ENCODE results near the gene CELA2B. TPM values are rescaled to one million over a fixed set of nuclear protein-coding genes. Genes with fewer than 3 reads are reported as not detected.
"Not testable (repeated sequence)": the region's sequence is repeated elsewhere in the genome, so short reads cannot be mapped to it uniquely, and the experiment has no call there.

Gene CELA2B
- total and polyA plus RNA-seq, 4 donors: 0.45 to 0.77 (median 0.57) TPM; not detected in 1

- Histone ChIP-seq H3K9me3 (ENCODE audit: control insufficient read depth, low read length) (no peaks in the 10 kb centered on the region), H3K4me1 (ENCODE audit: control insufficient read depth in 1 of 2, insufficient read depth in 2 of 2, low read length in 2 of 2) (no peaks in the 10 kb centered on the region), H3K27me3 (ENCODE audit: control insufficient read depth in 1 of 2, insufficient read depth in 2 of 2, low read length in 1 of 2) (no peaks in the 10 kb centered on the region), H3K27ac (ENCODE audit: low read depth in 1 of 2, low read length in 2 of 2) (no peak overlapping the region), H3K4me3 (ENCODE audit: low read length in 2 of 2) (no peak overlapping the region), H3K36me3 (ENCODE audit: control insufficient read depth in 1 of 2, insufficient read depth in 2 of 2, low read length in 1 of 2) (no peaks in the 10 kb centered on the region)
- intact Hi-C loops (cut with DNase I): no loop called here
- 76 to 84% methylated on average over 9 of the region's 9 CpGs for WGBS, 2 donors
- DNase-seq (no peak), ATAC-seq (ENCODE audit: low FRiP score) (no peak)
Measured at GRCh38 chr1:15432324-15432723, 43.6 kb upstream of the CELA2B start.

GRCh38 chr1:15433471-15433870 is 42.4 kb upstream of the CELA2B start:
- Histone ChIP-seq H3K4me1 (ENCODE audit: control insufficient read depth in 1 of 2, insufficient read depth in 2 of 2, low read length in 2 of 2) (no peaks in the 10 kb centered on the region), H3K4me3 (ENCODE audit: low read length in 2 of 2) (no peak overlapping the region), H3K36me3 (ENCODE audit: control insufficient read depth in 1 of 2, insufficient read depth in 2 of 2, low read length in 1 of 2) (no peaks in the 10 kb centered on the region), H3K27ac (ENCODE audit: low read depth in 1 of 2, low read length in 2 of 2) (no peak overlapping the region), H3K9me3 (ENCODE audit: control insufficient read depth, low read length) (no peaks in the 10 kb centered on the region), H3K27me3 (ENCODE audit: control insufficient read depth in 1 of 2, insufficient read depth in 2 of 2, low read length in 1 of 2) (no peaks in the 10 kb centered on the region)
- DNase-seq: no peak
- ATAC-seq (ENCODE audit: low FRiP score): no peak
- intact Hi-C loops (cut with DNase I): no loop called here
- WGBS, 2 donors: 89% methylated on average over 9 of the region's 9 CpGs

- DNase-seq; intact Hi-C loops (cut with DNase I); H3K4me3 ChIP-seq (ENCODE audit: low read length in 2 of 2); H3K36me3 ChIP-seq (ENCODE audit: control insufficient read depth in 1 of 2, insufficient read depth in 2 of 2, low read length in 1 of 2); H3K27ac ChIP-seq (ENCODE audit: low read depth in 1 of 2, low read length in 2 of 2); H3K27me3 ChIP-seq (ENCODE audit: control insufficient read depth in 1 of 2, insufficient read depth in 2 of 2, low read length in 1 of 2); H3K9me3 ChIP-seq (ENCODE audit: control insufficient read depth, low read length); H3K4me1 ChIP-seq (ENCODE audit: control insufficient read depth in 1 of 2, insufficient read depth in 2 of 2, low read length in 2 of 2); ATAC-seq (ENCODE audit: low FRiP score): not testable (repeated sequence)
- WGBS, 2 donors: 77 to 81% methylated on average over 8 of the region's 8 CpGs
Measured at GRCh38 chr1:15434739-15435138, 41.2 kb upstream of the CELA2B start.

- H3K4me3 ChIP-seq (ENCODE audit: low read length in 2 of 2): no peak overlapping the region
- 95% methylated on average over 17 of the region's 17 CpGs for WGBS, 2 donors
Measured at GRCh38 chr1:15435239-15436077, 40.4 kb upstream of the CELA2B start.

GRCh38 chr1:15436881-15437442 is 38.9 kb upstream of the CELA2B start:
- intact Hi-C loops (cut with DNase I): no loop called here
- no peak overlapping the region for H3K27ac ChIP-seq (ENCODE audit: low read depth in 1 of 2, low read length in 2 of 2)
- DNase-seq (no peak), ATAC-seq (ENCODE audit: low FRiP score) (no peak)
- H3K4me3 ChIP-seq (ENCODE audit: low read length in 2 of 2): no peak overlapping the region
- H3K4me1 ChIP-seq (ENCODE audit: control insufficient read depth in 1 of 2, insufficient read depth in 2 of 2, low read length in 2 of 2): no peaks in the 10 kb centered on the region
- no peaks in the 10 kb centered on the region for H3K27me3 ChIP-seq (ENCODE audit: control insufficient read depth in 1 of 2, insufficient read depth in 2 of 2, low read length in 1 of 2)
- no peaks in the 10 kb centered on the region for H3K9me3 ChIP-seq (ENCODE audit: control insufficient read depth, low read length)
- WGBS, 2 donors: 94 to 98% methylated on average over 6 of the region's 6 CpGs
- H3K36me3 ChIP-seq (ENCODE audit: control insufficient read depth in 1 of 2, insufficient read depth in 2 of 2, low read length in 1 of 2): no peaks in the 10 kb centered on the region

More at GRCh38 chr1:15435239-15436077, 40.4 kb upstream of the CELA2B start:
- intact Hi-C loops (cut with DNase I): no loop called here
- Histone ChIP-seq H3K27me3 (ENCODE audit: control insufficient read depth in 1 of 2, insufficient read depth in 2 of 2, low read length in 1 of 2) (no peaks in the 10 kb centered on the region), H3K9me3 (ENCODE audit: control insufficient read depth, low read length) (no peaks in the 10 kb centered on the region), H3K4me1 (ENCODE audit: control insufficient read depth in 1 of 2, insufficient read depth in 2 of 2, low read length in 2 of 2) (no peaks in the 10 kb centered on the region), H3K36me3 (ENCODE audit: control insufficient read depth in 1 of 2, insufficient read depth in 2 of 2, low read length in 1 of 2) (no peaks in the 10 kb centered on the region), H3K27ac (ENCODE audit: low read depth in 1 of 2, low read length in 2 of 2) (no peak overlapping the region)
- ATAC-seq (ENCODE audit: low FRiP score): no peak
- no peak for DNase-seq

- Histone ChIP-seq H3K9me3 (ENCODE audit: control insufficient read depth, low read length) (no peaks in the 10 kb centered on the region), H3K4me1 (ENCODE audit: control insufficient read depth in 1 of 2, insufficient read depth in 2 of 2, low read length in 2 of 2) (no peaks in the 10 kb centered on the region), H3K27ac (ENCODE audit: low read depth in 1 of 2, low read length in 2 of 2) (no peak overlapping the region), H3K4me3 (ENCODE audit: low read length in 2 of 2) (no peak overlapping the region), H3K27me3 (ENCODE audit: control insufficient read depth in 1 of 2, insufficient read depth in 2 of 2, low read length in 1 of 2) (no peaks in the 10 kb centered on the region), H3K36me3 (ENCODE audit: control insufficient read depth in 1 of 2, insufficient read depth in 2 of 2, low read length in 1 of 2) (no peaks in the 10 kb centered on the region)
- 97% methylated on average over 14 of the region's 14 CpGs for WGBS, 2 donors
- ATAC-seq (ENCODE audit: low FRiP score) (no peak), DNase-seq (no peak)
- intact Hi-C loops (cut with DNase I): no loop called here
Measured at GRCh38 chr1:15439325-15439724, 36.6 kb upstream of the CELA2B start.

- Histone ChIP-seq H3K27me3 (ENCODE audit: control insufficient read depth in 1 of 2, insufficient read depth in 2 of 2, low read length in 1 of 2) (no peaks in the 10 kb centered on the region), H3K27ac (ENCODE audit: low read depth in 1 of 2, low read length in 2 of 2) (no peak overlapping the region), H3K4me3 (ENCODE audit: low read length in 2 of 2) (no peak overlapping the region), H3K9me3 (ENCODE audit: control insufficient read depth, low read length) (no peaks in the 10 kb centered on the region), H3K4me1 (ENCODE audit: control insufficient read depth in 1 of 2, insufficient read depth in 2 of 2, low read length in 2 of 2) (no peaks in the 10 kb centered on the region), H3K36me3 (ENCODE audit: control insufficient read depth in 1 of 2, insufficient read depth in 2 of 2, low read length in 1 of 2) (no peaks in the 10 kb centered on the region)
- intact Hi-C loops (cut with DNase I): no loop called here
- 89 to 94% methylated on average over 13 of the region's 13 CpGs for WGBS, 2 donors
- no peak for DNase-seq
- no peak for ATAC-seq (ENCODE audit: low FRiP score)
Measured at GRCh38 chr1:15440357-15440756, 35.5 kb upstream of the CELA2B start.

GRCh38 chr1:15441247-15441646 is 34.7 kb upstream of the CELA2B start:
- 79 to 83% methylated on average over 6 of the region's 6 CpGs for WGBS, 2 donors
- Histone ChIP-seq H3K36me3 (ENCODE audit: control insufficient read depth in 1 of 2, insufficient read depth in 2 of 2, low read length in 1 of 2) (no peaks in the 10 kb centered on the region), H3K27me3 (ENCODE audit: control insufficient read depth in 1 of 2, insufficient read depth in 2 of 2, low read length in 1 of 2) (no peaks in the 10 kb centered on the region), H3K4me1 (ENCODE audit: control insufficient read depth in 1 of 2, insufficient read depth in 2 of 2, low read length in 2 of 2) (no peaks in the 10 kb centered on the region), H3K4me3 (ENCODE audit: low read length in 2 of 2) (no peak overlapping the region), H3K9me3 (ENCODE audit: control insufficient read depth, low read length) (no peaks in the 10 kb centered on the region), H3K27ac (ENCODE audit: low read depth in 1 of 2, low read length in 2 of 2) (no peak overlapping the region)
- DNase-seq (no peak), ATAC-seq (ENCODE audit: low FRiP score) (no peak)
- intact Hi-C loops (cut with DNase I): no loop called here

GRCh38 chr1:15442119-15442518 is 33.8 kb upstream of the CELA2B start:
- DNase-seq: no peak
- WGBS, 2 donors: 89 to 92% methylated on average over 8 of the region's 8 CpGs
- H3K27me3 ChIP-seq (ENCODE audit: control insufficient read depth in 1 of 2, insufficient read depth in 2 of 2, low read length in 1 of 2): no peaks in the 10 kb centered on the region
- H3K9me3 ChIP-seq (ENCODE audit: control insufficient read depth, low read length): no peaks in the 10 kb centered on the region
- ATAC-seq (ENCODE audit: low FRiP score): no peak
- intact Hi-C loops (cut with DNase I): no loop called here
- no peak overlapping the region for H3K4me3 ChIP-seq (ENCODE audit: low read length in 2 of 2)
- H3K4me1 ChIP-seq (ENCODE audit: control insufficient read depth in 1 of 2, insufficient read depth in 2 of 2, low read length in 2 of 2): no peaks in the 10 kb centered on the region
- H3K27ac ChIP-seq (ENCODE audit: low read depth in 1 of 2, low read length in 2 of 2): no peak overlapping the region
- no peaks in the 10 kb centered on the region for H3K36me3 ChIP-seq (ENCODE audit: control insufficient read depth in 1 of 2, insufficient read depth in 2 of 2, low read length in 1 of 2)

Measured in aorta (tissue), 5 donors.